OCI-LY1 (cell line): ENCODE measurements around the gene MPO.

Experiments used
- H2AFZ ChIP-seq: fragments of 200-600 bp; sonication (generic), shearing (Covaris generic); 2 replicates; pipeline ENCODE4 v1.6.0; 2014; ENCODE audit warnings: antibody characterized with exemption, mild to moderate bottlenecking, low read length
- H3F3A ChIP-seq: fragments of 200-600 bp; sonication (generic), shearing (Covaris generic); 2 replicates; pipeline ENCODE4 v1.6.0; 2014; ENCODE audit warnings: mild to moderate bottlenecking, antibody characterized with exemption, low read length, moderate library complexity; ENCODE audit not compliant: insufficient read depth
- H3K27ac ChIP-seq: fragments of 200-600 bp; sonication (generic); 2 replicates; pipeline ENCODE4 v1.5.1; 2014; ENCODE audit warnings: low read length, mixed run types, mild to moderate bottlenecking, low read depth; ENCODE audit not compliant: poor library complexity, severe bottlenecking
- H3K27me3 ChIP-seq: fragments of 200-600 bp; sonication (generic); 2 replicates; pipeline ENCODE4 v1.6.0; 2014; ENCODE audit warnings: antibody characterized with exemption, mild to moderate bottlenecking, low read length, moderate library complexity; ENCODE audit not compliant: insufficient read depth
- H3K36me3 ChIP-seq: fragments of 200-600 bp; sonication (generic); 2 replicates; pipeline ENCODE4 v1.6.1; 2014; ENCODE audit warnings: mild to moderate bottlenecking, antibody characterized with exemption, low read length, moderate library complexity, mixed read lengths; ENCODE audit not compliant: insufficient read depth
- H3K4me1 ChIP-seq: fragments of 200-600 bp; sonication (generic); 2 replicates; pipeline ENCODE4 v1.5.1; 2014; ENCODE audit warnings: mild to moderate bottlenecking, low read length, moderate library complexity; ENCODE audit not compliant: insufficient read depth, severe bottlenecking
- H3K4me2 ChIP-seq: fragments of 200-600 bp; sonication (generic), shearing (Covaris generic); 2 replicates; pipeline ENCODE4 v1.6.1; 2014; ENCODE audit warnings: low read length
- H3K4me3 ChIP-seq: fragments of 200-600 bp; sonication (generic); 2 replicates; pipeline ENCODE4 v1.5.1; 2014; ENCODE audit warnings: low read length, low read depth, mild to moderate bottlenecking, mixed read lengths; ENCODE audit not compliant: poor library complexity, severe bottlenecking
- H3K79me2 ChIP-seq: fragments of 200-600 bp; shearing (Covaris generic); 2 replicates; pipeline ENCODE4 v1.6.1; 2016; ENCODE audit warnings: mixed run types, low read length, mixed read lengths; ENCODE audit not compliant: insufficient read depth
- H3K9ac ChIP-seq: fragments of 200-600 bp; sonication (generic), shearing (Covaris generic); 2 replicates; pipeline ENCODE4 v1.6.1; 2014; ENCODE audit warnings: mild to moderate bottlenecking, low read length, mixed read lengths
- H3K9me2 ChIP-seq: fragments of 200-600 bp; sonication (generic), shearing (Covaris generic); 2 replicates; pipeline ENCODE4 v1.6.1; 2014; ENCODE audit warnings: low read depth, mild to moderate bottlenecking, low read length, mixed read lengths
- H3K9me3 ChIP-seq: fragments of 200-600 bp; shearing (Covaris generic); 2 replicates; pipeline ENCODE4 v1.6.1; 2014; ENCODE audit warnings: low read length, mixed read lengths
- H4K20me1 ChIP-seq: fragments of 200-600 bp; sonication (generic), shearing (Covaris generic); 2 replicates; pipeline ENCODE4 v1.6.0; 2016; ENCODE audit warnings: mild to moderate bottlenecking, low read length; ENCODE audit not compliant: insufficient read depth
- EZH2 ChIP-seq: fragments of 200-600 bp; sonication (generic), shearing (Covaris generic); IDR thresholded peaks from 2 replicates; pipeline ENCODE4 v1.8.0; 2017; ENCODE audit warnings: borderline replicate concordance, mixed run types, mild to moderate bottlenecking, antibody characterized with exemption, low read length, moderate library complexity, mixed read lengths
- TF ChIP-seq, protein P1 (sequence below): fragments of 200-600 bp; sonication (generic), shearing (Covaris generic); IDR thresholded peaks from 2 replicates; pipeline ENCODE4 v1.5.1; 2017; ENCODE audit warnings: mild to moderate bottlenecking, antibody characterized with exemption, low read length, moderate library complexity, mixed read lengths

The MPO gene

DNA sequence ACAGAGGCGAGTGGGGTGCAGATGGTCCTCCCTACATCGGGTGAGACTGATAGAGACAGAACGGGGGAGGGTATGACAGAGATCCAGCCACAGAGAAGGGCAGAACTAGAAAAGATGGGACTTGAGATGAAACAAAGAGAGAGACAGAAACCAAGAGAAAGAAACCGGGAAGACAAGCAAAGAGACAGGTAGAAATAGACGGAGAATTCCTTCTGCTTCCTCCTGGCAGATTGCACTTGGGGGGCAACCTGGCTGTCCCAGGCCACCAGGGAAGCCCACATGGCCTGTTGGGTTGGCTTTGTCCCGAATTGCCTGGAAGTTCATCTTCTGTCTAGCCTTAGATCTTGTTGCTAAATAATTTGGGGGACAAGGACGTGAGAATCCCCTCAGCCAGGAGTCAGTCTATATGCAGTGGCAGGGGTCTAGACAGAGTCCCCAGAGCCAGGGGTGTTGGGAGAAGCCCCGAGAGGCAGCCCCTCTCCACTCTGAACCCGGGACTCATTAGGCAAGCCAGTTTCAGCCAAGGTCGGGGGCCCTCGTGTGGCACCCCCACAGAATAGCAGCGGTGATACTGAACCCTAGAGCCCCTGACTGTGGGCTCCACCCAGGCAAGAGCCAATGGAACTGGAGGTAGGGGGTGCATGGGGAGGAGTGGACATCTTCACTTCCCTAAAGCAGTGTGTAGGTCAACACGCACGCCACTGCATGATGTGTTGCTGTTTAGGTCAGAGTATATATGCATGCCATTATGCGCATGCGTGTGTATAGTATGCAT lies 48.5 kb upstream of the MPO start:
- Histone ChIP-seq H4K20me1 (no peaks in the 10 kb centered on the region), H3K79me2 (peaks cover 8% of the 10 kb centered on the region), H3K4me3 (peak overlapping the region; percentile 99), H2AFZ (no peak overlapping the region), H3K27me3 (no peaks in the 10 kb centered on the region), H3K9me3 (no peaks in the 10 kb centered on the region), H3K9me2 (no peaks in the 10 kb centered on the region), H3K4me2 (peak overlapping the region; percentile 97), H3F3A (peaks cover 34% of the 10 kb centered on the region), H3K36me3 (peaks cover 26% of the 10 kb centered on the region), H3K9ac (peak overlapping the region; percentile 99), H3K27ac (peak overlapping the region; percentile 99), H3K4me1 (peaks cover 56% of the 10 kb centered on the region)
- TF ChIP-seq, protein P1, sequence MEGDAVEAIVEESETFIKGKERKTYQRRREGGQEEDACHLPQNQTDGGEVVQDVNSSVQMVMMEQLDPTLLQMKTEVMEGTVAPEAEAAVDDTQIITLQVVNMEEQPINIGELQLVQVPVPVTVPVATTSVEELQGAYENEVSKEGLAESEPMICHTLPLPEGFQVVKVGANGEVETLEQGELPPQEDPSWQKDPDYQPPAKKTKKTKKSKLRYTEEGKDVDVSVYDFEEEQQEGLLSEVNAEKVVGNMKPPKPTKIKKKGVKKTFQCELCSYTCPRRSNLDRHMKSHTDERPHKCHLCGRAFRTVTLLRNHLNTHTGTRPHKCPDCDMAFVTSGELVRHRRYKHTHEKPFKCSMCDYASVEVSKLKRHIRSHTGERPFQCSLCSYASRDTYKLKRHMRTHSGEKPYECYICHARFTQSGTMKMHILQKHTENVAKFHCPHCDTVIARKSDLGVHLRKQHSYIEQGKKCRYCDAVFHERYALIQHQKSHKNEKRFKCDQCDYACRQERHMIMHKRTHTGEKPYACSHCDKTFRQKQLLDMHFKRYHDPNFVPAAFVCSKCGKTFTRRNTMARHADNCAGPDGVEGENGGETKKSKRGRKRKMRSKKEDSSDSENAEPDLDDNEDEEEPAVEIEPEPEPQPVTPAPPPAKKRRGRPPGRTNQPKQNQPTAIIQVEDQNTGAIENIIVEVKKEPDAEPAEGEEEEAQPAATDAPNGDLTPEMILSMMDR, result peak; percentile 70
- no peak for TF ChIP-seq EZH2

DNA sequence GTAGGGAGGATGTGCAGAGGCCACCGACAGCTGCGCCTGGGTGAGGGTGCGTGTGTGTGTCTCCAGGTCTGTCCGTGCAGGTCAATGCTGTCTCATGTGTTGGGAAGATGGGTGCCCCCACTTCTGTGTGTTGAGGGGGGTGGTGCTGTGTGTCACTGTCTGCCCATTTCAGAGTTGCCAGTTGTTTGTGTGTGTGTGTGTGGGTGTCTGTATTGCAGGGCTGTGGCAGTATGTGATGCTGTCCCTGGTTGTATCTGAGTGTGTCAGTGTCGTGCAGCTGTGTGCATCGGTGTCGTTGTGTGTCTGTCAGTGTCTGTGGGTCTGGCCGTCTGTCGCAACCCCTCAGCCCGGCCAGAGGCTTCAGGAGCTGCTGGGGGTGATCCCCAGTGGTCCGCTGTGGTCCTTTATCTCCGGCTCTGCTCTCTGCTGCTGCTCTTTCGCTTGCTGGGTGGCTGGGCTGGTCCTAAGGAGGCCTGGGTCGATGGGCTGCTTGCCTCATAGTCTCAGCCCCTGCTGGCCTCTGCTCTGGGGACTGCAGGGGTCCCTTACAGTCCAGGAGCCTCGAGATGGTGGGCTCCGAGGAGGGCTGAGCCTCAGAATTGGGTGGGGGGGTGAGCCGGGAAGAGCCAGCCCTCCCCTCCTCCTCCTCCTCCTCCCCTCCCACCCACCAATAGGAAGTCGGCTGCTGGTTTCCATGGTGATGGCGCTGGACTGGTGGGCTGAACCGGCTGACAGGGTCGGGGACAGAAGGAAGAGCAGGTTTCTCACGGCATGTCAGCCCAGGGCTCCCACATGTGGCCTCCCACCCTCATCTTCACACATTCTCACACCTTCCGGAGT lies 47.7 kb upstream of the MPO start, which contains the start of gene TSPOAP1:
Gene TSPOAP1 (minus strand): TSS at position 601 of the 840 bp plus-strand sequence. CDS start 875 bp downstream, outside the sequence.
- Histone ChIP-seq H4K20me1 (no peaks in the 10 kb centered on the region), H3K9ac (peak within 1 kb of the TSS; percentile 99), H3F3A (peaks cover 34% of the 10 kb centered on the region), H3K79me2 (peaks cover 8% of the 10 kb centered on the region), H3K4me1 (peaks cover 48% of the 10 kb centered on the region), H3K9me3 (no peaks in the 10 kb centered on the region), H2AFZ (no peak within 1 kb of the TSS), H3K27me3 (no peaks in the 10 kb centered on the region), H3K9me2 (no peaks in the 10 kb centered on the region), H3K4me2 (peak within 1 kb of the TSS; percentile 97), H3K4me3 (peak within 1 kb of the TSS; percentile 99), H3K27ac (peak within 1 kb of the TSS; percentile 99), H3K36me3 (peaks cover 26% of the 10 kb centered on the region)
- TF ChIP-seq, protein P1, result peak; percentile 24; the same call in 1 of the 2 replicates
- TF ChIP-seq EZH2, result no peak

DNA sequence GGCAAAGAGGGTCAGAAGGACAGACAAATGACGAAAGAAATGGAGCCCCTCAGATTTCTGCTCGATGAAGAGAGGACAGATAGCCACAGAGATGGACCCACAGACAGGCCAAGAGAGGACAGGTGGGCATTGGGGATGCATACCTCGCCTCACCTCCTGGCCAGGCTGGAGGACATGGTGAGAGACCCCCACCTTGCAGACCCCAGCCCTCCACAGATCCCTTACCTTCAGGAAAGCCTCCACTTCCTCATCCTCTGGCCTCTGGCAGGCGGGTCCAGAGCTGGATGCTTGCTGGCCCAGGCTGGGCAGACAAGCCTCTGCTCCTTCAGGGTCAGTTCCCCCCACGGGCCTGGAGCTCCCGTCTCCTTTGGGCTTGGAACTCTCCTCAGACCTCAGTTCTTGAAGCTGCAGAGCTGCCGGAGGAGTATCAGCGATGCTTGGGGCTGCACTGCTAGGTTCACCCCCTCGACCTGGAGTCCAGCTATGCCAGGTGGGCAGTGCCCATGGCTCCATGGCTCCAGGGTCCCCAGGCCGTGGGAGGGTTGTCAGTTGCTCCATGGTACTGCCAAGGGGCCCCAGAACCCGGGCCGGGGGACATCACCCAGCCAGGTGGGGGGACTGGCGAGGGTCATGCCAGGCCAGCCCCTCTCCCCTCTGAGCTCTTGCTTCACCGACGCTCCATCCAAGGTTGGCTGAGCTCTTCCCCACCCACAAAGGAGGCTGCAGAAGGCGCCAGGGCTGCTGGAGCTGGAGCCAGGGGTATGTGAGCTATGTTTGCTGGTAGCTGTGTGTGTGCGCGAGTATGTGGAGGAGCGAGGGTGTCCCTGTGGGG lies 46.8 kb upstream of the MPO start:
- H3K27me3 ChIP-seq, result no peaks in the 10 kb centered on the region
- peaks cover 8% of the 10 kb centered on the region for H3K79me2 ChIP-seq
- H3K9ac ChIP-seq, result peak overlapping the region; percentile 3; the same call in 1 of the 2 replicates
- no peaks in the 10 kb centered on the region for H4K20me1 ChIP-seq
- H3K4me2 ChIP-seq, result peak overlapping the region; percentile 3; the same call in 1 of the 2 replicates
- peaks cover 34% of the 10 kb centered on the region for H3F3A ChIP-seq
- H3K4me1 ChIP-seq, result peaks cover 39% of the 10 kb centered on the region
- H3K9me2 ChIP-seq, result no peaks in the 10 kb centered on the region
- H3K9me3 ChIP-seq, result no peaks in the 10 kb centered on the region
- no peak overlapping the region for H2AFZ ChIP-seq
- H3K4me3 ChIP-seq, result no peak overlapping the region
- no peak for TF ChIP-seq EZH2
- TF ChIP-seq, protein P1, result no peak
- H3K36me3 ChIP-seq, result peaks cover 26% of the 10 kb centered on the region
- H3K27ac ChIP-seq, result peak overlapping the region; percentile 99
